Upper lobe of right lung (tissue), 1 donor: ENCODE results near the gene TP53INP2. TPM values are rescaled to one million over a fixed set of nuclear protein-coding genes. Genes with fewer than 3 reads are reported as not detected.

Source experiments
- ATAC-seq: fragments of 200-7000 bp; cut with Tn5 transposase; one replicate; pipeline ENCODE4 v1.9.1; 2020; ENCODE audit warnings: mild to moderate bottlenecking, moderate library complexity
- DNase-seq: peaks from one replicate; pipeline ENCODE4 v3.0.0-alpha.2; 2020
- H3K27ac ChIP-seq: fragments of 200-600 bp; one replicate; pipeline ENCODE4 v1.8.0; 2022
- H3K27me3 ChIP-seq: fragments of 200-600 bp; one replicate; pipeline ENCODE4 v1.8.0; 2022; ENCODE audit warnings: mild to moderate bottlenecking
- H3K36me3 ChIP-seq: fragments of 200-600 bp; one replicate; pipeline ENCODE4 v1.8.0; 2022
- H3K4me1 ChIP-seq: fragments of 200-600 bp; one replicate; pipeline ENCODE4 v1.8.0; 2022
- H3K4me3 ChIP-seq: fragments of 200-600 bp; one replicate; pipeline ENCODE4 v1.8.0; 2022; ENCODE audit warnings: mild to moderate bottlenecking
- H3K9me3 ChIP-seq: fragments of 200-600 bp; one replicate; pipeline ENCODE4 v1.8.0; 2022
- intact Hi-C: fragments of 100-400 bp; cut with DNase I; formaldehyde crosslinking; loops from one replicate; pipeline ENCODE4 v1.11.0; 2022
- total RNA-seq: library from RNA; stranded (reverse); fragmentation: NEBNext Ultra II Directional; extraction: Animal tissue kit (Norgen Biotek cat#: 25700); gene quantifications from one replicate; pipeline ENCODE4 v1.2.1, GENCODE V29; 2021
- TF ChIP-seq, protein P1 (sequence below): fragments of 200-600 bp; IDR thresholded peaks from one replicate; pipeline ENCODE4 v1.8.0; 2022; ENCODE audit warnings: antibody characterized with exemption
- donor health status: DM: no; HTN: yes; CAD: no; lungs with severe emphysema.

TP53INP2 gene
- total RNA-seq, 1 donor from 2014 or later: 17.7 TPM

DNA sequence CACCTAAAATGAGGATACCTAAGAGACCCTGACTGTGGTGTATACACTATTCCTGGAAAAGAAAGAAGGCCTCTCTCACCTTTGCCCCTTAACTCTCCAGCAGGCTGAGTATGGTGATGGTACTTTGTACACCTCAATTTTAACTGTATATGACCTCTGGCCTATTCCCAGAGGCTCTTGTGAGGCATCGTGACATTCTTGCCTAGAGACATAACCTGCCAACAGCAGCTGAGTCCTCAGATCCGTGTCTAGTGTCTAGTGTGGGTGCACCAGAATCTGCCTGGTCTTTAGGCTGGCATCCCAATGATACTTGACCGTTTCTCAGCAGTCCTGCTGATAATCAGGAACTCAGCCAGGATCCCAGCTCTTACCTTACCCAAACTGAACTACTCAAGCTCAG, 20.0 kb downstream of the TP53INP2 start:
- Histone ChIP-seq H3K4me1 (no peaks in the 10 kb centered on the region), H3K4me3 (no peak overlapping the region), H3K27me3 (no peaks in the 10 kb centered on the region), H3K9me3 (no peaks in the 10 kb centered on the region), H3K36me3 (peaks cover 62% of the 10 kb centered on the region), H3K27ac (no peak overlapping the region)
- no peak for DNase-seq
- TF ChIP-seq, protein P1, sequence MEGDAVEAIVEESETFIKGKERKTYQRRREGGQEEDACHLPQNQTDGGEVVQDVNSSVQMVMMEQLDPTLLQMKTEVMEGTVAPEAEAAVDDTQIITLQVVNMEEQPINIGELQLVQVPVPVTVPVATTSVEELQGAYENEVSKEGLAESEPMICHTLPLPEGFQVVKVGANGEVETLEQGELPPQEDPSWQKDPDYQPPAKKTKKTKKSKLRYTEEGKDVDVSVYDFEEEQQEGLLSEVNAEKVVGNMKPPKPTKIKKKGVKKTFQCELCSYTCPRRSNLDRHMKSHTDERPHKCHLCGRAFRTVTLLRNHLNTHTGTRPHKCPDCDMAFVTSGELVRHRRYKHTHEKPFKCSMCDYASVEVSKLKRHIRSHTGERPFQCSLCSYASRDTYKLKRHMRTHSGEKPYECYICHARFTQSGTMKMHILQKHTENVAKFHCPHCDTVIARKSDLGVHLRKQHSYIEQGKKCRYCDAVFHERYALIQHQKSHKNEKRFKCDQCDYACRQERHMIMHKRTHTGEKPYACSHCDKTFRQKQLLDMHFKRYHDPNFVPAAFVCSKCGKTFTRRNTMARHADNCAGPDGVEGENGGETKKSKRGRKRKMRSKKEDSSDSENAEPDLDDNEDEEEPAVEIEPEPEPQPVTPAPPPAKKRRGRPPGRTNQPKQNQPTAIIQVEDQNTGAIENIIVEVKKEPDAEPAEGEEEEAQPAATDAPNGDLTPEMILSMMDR: no peak
- no peak for ATAC-seq
- intact Hi-C loops: no loop called here

DNA sequence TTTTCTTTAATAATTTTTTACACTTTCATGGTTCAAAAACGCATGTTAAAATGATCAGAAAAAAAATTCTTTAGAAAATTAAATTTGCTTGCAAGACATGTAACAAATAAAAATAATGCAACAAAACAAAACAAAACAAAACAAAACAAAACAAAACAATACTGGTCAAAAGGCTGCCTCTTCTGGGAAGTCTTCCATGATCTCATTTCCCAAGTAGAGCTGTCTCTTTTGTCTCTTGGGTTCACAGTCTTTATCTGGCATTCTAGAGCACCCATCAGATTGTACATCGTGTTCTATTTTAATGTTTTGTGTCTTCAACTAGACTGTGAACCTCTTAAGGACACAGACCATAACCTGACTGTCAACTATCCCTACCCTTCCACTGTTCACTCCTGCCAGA, 25.3 kb downstream of the TP53INP2 start:
- intact Hi-C loops: no loop called here

DNA sequence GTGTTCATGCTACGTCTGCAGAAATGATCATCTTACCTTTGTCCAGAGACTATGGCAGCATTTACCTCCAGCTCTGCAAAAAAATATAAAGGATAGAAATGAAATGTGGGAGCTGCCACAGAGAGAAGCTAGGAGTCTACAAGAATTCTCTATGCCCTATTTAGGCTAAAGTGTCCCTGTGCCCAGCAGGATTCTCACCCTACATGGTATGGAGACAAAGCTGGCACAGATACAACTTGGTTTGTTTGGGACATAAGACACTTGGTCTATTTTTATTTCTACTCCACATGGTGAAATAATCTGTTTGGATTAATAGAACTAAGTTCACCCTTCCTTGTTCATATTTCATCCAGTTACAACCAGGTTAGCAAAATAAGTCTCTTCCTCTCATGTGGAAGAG, 28.4 kb downstream of the TP53INP2 start:
- ATAC-seq: no peak
- peaks cover 60% of the 10 kb centered on the region for H3K36me3 ChIP-seq
- intact Hi-C loops: no loop called here

More for the DNA sequence above, 25.3 kb downstream of the TP53INP2 start:
- ATAC-seq (no peak), DNase-seq (no peak)
- Histone ChIP-seq H3K4me1 (no peaks in the 10 kb centered on the region), H3K9me3 (no peaks in the 10 kb centered on the region), H3K27ac (no peak overlapping the region), H3K4me3 (no peak overlapping the region), H3K27me3 (no peaks in the 10 kb centered on the region), H3K36me3 (peaks cover 79% of the 10 kb centered on the region)
- TF ChIP-seq, protein P1: no peak

DNA sequence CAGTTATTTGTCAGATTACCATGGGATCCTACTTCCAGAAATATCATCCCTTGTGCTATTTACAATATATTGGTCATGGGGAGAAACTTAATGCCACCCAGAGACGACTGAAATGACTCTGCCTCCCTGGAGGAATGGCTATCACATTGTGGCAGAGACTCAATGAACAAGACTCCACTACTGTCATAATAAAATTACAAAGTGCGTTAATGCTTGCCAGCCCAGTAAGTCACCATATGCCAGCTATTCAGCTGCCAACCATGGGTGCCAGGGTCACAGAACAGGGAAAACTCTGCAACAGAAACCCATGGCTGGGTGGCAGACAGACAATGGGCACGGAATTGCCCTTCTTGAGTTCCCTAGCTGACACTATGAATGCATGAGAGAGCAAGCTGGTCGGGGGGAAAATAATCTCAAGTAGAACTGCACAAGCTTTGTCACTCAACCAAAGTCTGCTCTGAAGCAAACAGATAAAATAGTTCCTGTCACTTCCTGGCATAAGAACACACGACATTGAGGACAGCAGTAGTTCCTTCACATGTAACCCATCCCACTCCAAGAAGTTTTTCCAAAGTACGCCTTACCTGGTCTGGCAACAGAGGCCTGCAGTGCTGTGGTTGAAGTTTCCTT, 32.1 kb downstream of the TP53INP2 start:
- Histone ChIP-seq H3K36me3 (peaks cover 36% of the 10 kb centered on the region), H3K4me3 (no peak overlapping the region), H3K27me3 (no peaks in the 10 kb centered on the region), H3K27ac (no peak overlapping the region), H3K9me3 (no peaks in the 10 kb centered on the region), H3K4me1 (no peaks in the 10 kb centered on the region)
- ATAC-seq (no peak), DNase-seq (no peak)
- TF ChIP-seq, protein P1: no peak
- intact Hi-C loops: no loop called here

More for the DNA sequence above, 28.4 kb downstream of the TP53INP2 start:
- Histone ChIP-seq H3K27ac (no peak overlapping the region), H3K4me1 (no peaks in the 10 kb centered on the region), H3K9me3 (no peaks in the 10 kb centered on the region), H3K4me3 (no peak overlapping the region), H3K27me3 (no peaks in the 10 kb centered on the region)
- no peak for DNase-seq
- TF ChIP-seq, protein P1: no peak

DNA sequence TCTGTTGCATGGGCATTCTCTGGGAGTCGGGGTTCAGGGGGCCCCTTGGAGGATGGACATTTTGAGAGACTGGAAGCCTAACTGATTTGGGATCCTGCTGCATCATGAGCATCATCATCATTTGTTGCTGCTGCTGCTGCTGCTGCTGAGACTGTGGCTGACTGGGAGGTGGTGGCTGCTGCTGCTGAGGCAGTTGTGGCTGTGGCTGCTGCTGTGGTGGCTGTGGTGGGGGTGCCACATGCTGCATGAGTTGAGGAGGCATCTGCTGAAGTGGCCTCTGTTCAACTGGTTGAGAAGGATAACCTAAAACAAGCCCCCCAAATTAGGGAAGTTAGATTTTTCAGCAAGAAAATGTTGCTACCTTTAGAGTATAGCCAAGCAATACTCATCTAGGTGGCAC, 38.9 kb downstream of the TP53INP2 start:
- TF ChIP-seq, protein P1: no peak
- ATAC-seq (no peak), DNase-seq (no peak)
- Histone ChIP-seq H3K27me3 (no peaks in the 10 kb centered on the region), H3K9me3 (no peaks in the 10 kb centered on the region), H3K4me3 (no peak overlapping the region), H3K27ac (no peak overlapping the region), H3K4me1 (no peaks in the 10 kb centered on the region), H3K36me3 (peaks cover 72% of the 10 kb centered on the region)
- intact Hi-C loops: no loop called here

DNA sequence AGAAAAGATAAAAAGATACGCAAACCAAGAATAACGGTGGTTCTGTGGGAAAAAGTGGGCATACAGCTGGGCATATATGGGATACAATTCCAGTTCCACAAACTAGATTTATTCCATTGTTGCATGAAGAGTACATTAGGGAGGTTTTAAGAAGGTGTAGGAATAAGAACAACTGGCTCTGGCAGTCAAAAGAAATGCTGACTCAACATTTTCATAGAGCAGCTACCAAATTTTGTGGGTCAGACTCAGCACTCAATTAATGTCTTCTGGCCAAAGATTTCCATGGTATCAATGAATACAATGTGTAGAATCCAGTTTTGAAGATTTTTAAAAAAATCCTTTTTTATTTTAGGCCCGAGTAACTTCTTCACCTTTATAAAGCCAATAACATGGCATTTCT, 40.2 kb downstream of the TP53INP2 start:
- H3K36me3 ChIP-seq: peaks cover 80% of the 10 kb centered on the region

More for the DNA sequence above, 40.2 kb downstream of the TP53INP2 start:
- no peaks in the 10 kb centered on the region for H3K27me3 ChIP-seq
- TF ChIP-seq, protein P1: no peak
- H3K27ac ChIP-seq: no peak overlapping the region
- intact Hi-C loops: no loop called here
- ATAC-seq (no peak), DNase-seq (no peak)
- no peaks in the 10 kb centered on the region for H3K9me3 ChIP-seq
- no peaks in the 10 kb centered on the region for H3K4me1 ChIP-seq
- no peak overlapping the region for H3K4me3 ChIP-seq
